Naive thymus-derived CD4-positive, alpha-beta T cell (primary cell): ENCODE results near the gene CCR3. TPM values are rescaled to one million over a fixed set of nuclear protein-coding genes. Genes with fewer than 3 reads are reported as not detected.
"Not testable (repeated sequence)": the region's sequence is repeated elsewhere in the genome, so short reads cannot be mapped to it uniquely, and the experiment has no call there.

Experiments
- ATAC-seq: fragments of 150-1000 bp; cut with Tn5 transposase; 2 replicates; pipeline ENCODE4 v1.10.0; 2021; ENCODE audit warnings: mild to moderate bottlenecking, moderate library complexity
- CTCF ChIA-PET: fragments of 350-600 bp; sonication (Branson Sonifier 250); formaldehyde crosslinking; loops from one replicate; lab custom pipeline; 2021; ENCODE audit warnings: antibody characterized with exemption; lab: Charles Lee
- POLR2A ChIA-PET: fragments of 350-600 bp; sonication (Branson Sonifier 250); formaldehyde crosslinking; loops from one replicate; lab custom pipeline; 2021; ENCODE audit warnings: antibody characterized with exemption, inconsistent platforms; lab: Charles Lee
- DNase-seq, 9 donors: peaks; one replicate each; pipeline versions ENCODE4 v3.0.0 to v3.0.0-alpha.2; 2020 to 2022; ENCODE audit warnings: mixed read lengths in 1 of 9
- H3K27ac ChIP-seq: one replicate; pipeline ENCODE4 v1.7.0; 2013; ENCODE audit warnings: mild to moderate bottlenecking, low read depth, low read length, moderate library complexity
- H3K27me3 ChIP-seq, 2 donors: one replicate each; pipeline ENCODE4 v1.7.0; 2013; ENCODE audit warnings: low read length in 2 of 2, mild to moderate bottlenecking in 2 of 2, moderate library complexity in 2 of 2; ENCODE audit not compliant: control insufficient read depth in 2 of 2, insufficient read depth in 2 of 2
- H3K36me3 ChIP-seq, 3 experiments: 1 replicate in 2 of 3; 2 replicates in 1 of 3; pipeline ENCODE4 v1.7.0; 2013; ENCODE audit warnings: low read length in 3 of 3, mild to moderate bottlenecking in 3 of 3, moderate library complexity in 1 of 3; ENCODE audit not compliant: insufficient read depth in 3 of 3, control insufficient read depth in 2 of 3
- H3K4me1 ChIP-seq, 2 donors: one replicate each; pipeline ENCODE4 v1.7.0; 2013; ENCODE audit warnings: low read length in 2 of 2, mild to moderate bottlenecking in 2 of 2, moderate library complexity in 1 of 2; ENCODE audit not compliant: control insufficient read depth in 2 of 2, insufficient read depth in 2 of 2
- H3K4me3 ChIP-seq: 2 replicates; pipeline ENCODE4 v1.7.0; 2013; ENCODE audit warnings: mild to moderate bottlenecking, low read length
- H3K9me3 ChIP-seq, 3 experiments: 1 replicate in 2 of 3; 2 replicates in 1 of 3; pipeline ENCODE4 v1.7.0; 2013; ENCODE audit warnings: low read length in 3 of 3; ENCODE audit not compliant: control insufficient read depth in 2 of 3
- H3K27ac Mint-ChIP-seq, 9 donors: one replicate each; pipeline ENCODE4 v1.8.0; 2020 to 2022; ENCODE audit warnings: mixed read lengths in 9 of 9, mild to moderate bottlenecking in 8 of 9, moderate library complexity in 5 of 9, inconsistent platforms in 2 of 9
- H3K27me3 Mint-ChIP-seq, 5 donors: one replicate each; pipeline ENCODE4 v1.8.0; 2021 to 2022; ENCODE audit warnings: mixed read lengths in 5 of 5, mild to moderate bottlenecking in 1 of 5
- H3K36me3 Mint-ChIP-seq, 5 donors: one replicate each; pipeline ENCODE4 v1.8.0; 2020 to 2022; ENCODE audit warnings: mixed read lengths in 5 of 5, mild to moderate bottlenecking in 3 of 5, inconsistent platforms in 1 of 5
- H3K4me1 Mint-ChIP-seq, 7 donors: one replicate each; pipeline ENCODE4 v1.8.0; 2020 to 2022; ENCODE audit warnings: mixed read lengths in 7 of 7, mild to moderate bottlenecking in 3 of 7, inconsistent platforms in 1 of 7
- H3K4me3 Mint-ChIP-seq, 10 donors: one replicate each; pipeline ENCODE4 v1.8.0; 2020 to 2022; ENCODE audit warnings: mild to moderate bottlenecking in 10 of 10, mixed read lengths in 10 of 10, moderate library complexity in 6 of 10, inconsistent platforms in 2 of 10
- H3K9me3 Mint-ChIP-seq, 11 donors: one replicate each; pipeline ENCODE4 v1.8.0; 2020 to 2022; ENCODE audit warnings: mixed read lengths in 11 of 11, mild to moderate bottlenecking in 4 of 11, inconsistent platforms in 1 of 11, moderate library complexity in 1 of 11
- intact Hi-C, 2 donors: fragments of 100-400 bp; cut with micrococcal nuclease; formaldehyde crosslinking; loops; one replicate each; pipeline ENCODE4 v1.15.1; 2023
- polyA plus RNA-seq, 2 donors: library from polyadenylated mRNA; unstranded; fragments of 300-500 nt; fragmentation: Illumina TruSeq; gene quantifications; one replicate each; pipeline ENCODE4 v1.2.3, GENCODE V29; 2021
- total RNA-seq, 6 experiments: library from RNA in 5 of 6; stranded (reverse) in 5 of 6; gene quantifications; 1 replicate in 5 of 6; 2 replicates in 1 of 6; pipeline ENCODE4 v1.2.3 and lab custom pipeline; 2021 to 2026

Gene CCR3
- total and polyA plus RNA-seq, 7 experiments from 2014 or later, result 0.17 to 7.4 (median 2.4) TPM; not detected in 4

DNA sequence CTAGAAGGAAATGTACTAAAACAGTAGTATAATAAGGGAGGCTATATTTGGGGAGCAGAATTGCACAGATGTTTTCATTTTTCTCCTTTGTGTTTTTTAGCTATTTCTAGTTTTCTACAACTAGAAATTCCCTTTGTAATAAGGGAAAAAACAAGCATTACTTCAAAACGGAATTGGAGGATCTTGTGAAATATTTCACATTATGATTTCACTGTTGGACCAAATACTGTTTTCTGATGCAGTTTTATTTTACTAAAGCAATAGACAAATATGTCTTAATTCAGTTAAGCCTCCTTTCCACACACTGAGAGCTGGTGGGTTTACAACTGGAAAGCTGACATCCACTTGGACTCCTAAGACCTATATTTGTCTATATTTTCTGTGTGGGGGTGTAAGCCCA lies 41.5 kb upstream of the CCR3 start:
- H3K9me3 ChIP-seq, result peaks cover 0 to 3% (median 0%) of the 10 kb centered on the region in 3 experiments
- ChIA-PET CTCF (interaction anchor here (0.6 kb wide), 1 partner anchor 115 kb away, joined by 3 read pairs; no protein-coding TSS in a partner anchor), POLR2A (no interaction called here)
- peaks cover 0 to 11% of the 10 kb centered on the region in 2 donors for H3K4me1 ChIP-seq
- H3K27ac ChIP-seq, result no peak overlapping the region
- Mint-ChIP-seq H3K4me3 (no peak overlapping the region), H3K27ac (no peak overlapping the region), H3K36me3 (peaks cover 0 to 43% (median 0%) of the 10 kb centered on the region in 5 donors), H3K4me1 (peaks cover 0 to 20% (median 0%) of the 10 kb centered on the region in 7 donors), H3K27me3 (peaks cover 0 to 13% (median 0%) of the 10 kb centered on the region in 5 donors), H3K9me3 (peaks cover 0 to 6% (median 1%) of the 10 kb centered on the region in 11 donors)
- intact Hi-C loops, result no loop called here
- no peak for ATAC-seq
- no peaks in the 10 kb centered on the region for H3K36me3 ChIP-seq
- no peak overlapping the region for H3K4me3 ChIP-seq
- no peaks in the 10 kb centered on the region for H3K27me3 ChIP-seq
- no peak for DNase-seq

DNA sequence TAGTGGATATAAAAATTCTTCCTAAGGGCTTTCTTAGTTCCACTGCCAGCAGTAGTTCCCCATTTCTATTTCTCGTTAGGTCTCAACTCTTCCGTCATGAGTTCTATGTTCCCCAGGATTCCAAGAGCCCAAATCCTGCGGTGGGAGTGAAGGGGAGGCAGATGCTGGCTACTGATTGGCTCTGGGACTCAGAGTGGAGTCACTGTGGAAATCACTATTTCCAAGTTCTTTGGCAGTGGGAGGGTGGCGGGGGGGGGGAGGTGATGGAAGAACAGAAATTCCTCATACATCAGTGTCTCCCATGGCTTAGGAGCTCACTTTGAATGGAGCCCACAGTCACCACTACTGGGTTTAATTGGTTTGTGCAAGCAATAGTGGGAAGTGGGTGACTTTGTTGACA lies 39.7 kb upstream of the CCR3 start:
- peaks cover 0 to 51% (median 0%) of the 10 kb centered on the region in 5 donors for H3K36me3 Mint-ChIP-seq
- peaks cover 0 to under 1% (median 0%) of the 10 kb centered on the region in 3 experiments for H3K9me3 ChIP-seq
- no peak overlapping the region for H3K27ac ChIP-seq
- no peak for DNase-seq
- ChIA-PET POLR2A (no interaction called here), CTCF (no interaction called here)
- H3K4me3 ChIP-seq, result no peak overlapping the region
- peaks cover 0 to 4% (median 0%) of the 10 kb centered on the region in 11 donors for H3K9me3 Mint-ChIP-seq
- H3K4me1 Mint-ChIP-seq, result peaks cover 0 to 38% (median 4%) of the 10 kb centered on the region in 7 donors
- no peak overlapping the region for H3K4me3 Mint-ChIP-seq
- intact Hi-C loops, result no loop called here
- peaks cover 0 to 14% (median 0%) of the 10 kb centered on the region in 5 donors for H3K27me3 Mint-ChIP-seq
- H3K4me1 ChIP-seq, result peaks cover 0 to 23% of the 10 kb centered on the region in 2 donors
- ATAC-seq, result no peak
- no peak overlapping the region for H3K27ac Mint-ChIP-seq
- H3K27me3 ChIP-seq, result no peaks in the 10 kb centered on the region
- no peaks in the 10 kb centered on the region for H3K36me3 ChIP-seq

DNA sequence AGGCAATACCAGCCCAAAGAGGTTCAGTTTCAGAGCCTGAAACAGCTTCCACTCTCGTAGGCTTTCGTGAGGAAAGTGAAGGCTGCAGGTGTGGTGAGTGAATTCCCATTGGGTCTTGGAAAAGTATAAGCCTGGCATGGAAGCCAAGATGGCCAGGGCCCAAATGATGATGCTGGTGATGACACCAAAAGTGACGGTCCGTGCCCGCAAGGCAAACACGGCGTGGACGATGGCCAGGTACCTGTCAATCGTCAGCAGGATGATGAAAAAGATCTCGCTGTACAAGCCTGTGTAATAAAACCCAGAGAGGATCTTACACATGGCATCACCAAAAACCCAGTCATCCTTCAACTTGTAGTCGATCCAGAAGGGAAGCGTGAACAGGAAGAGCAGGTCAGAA lies 38.6 kb upstream of the CCR3 start:
- ChIA-PET POLR2A (no interaction called here), CTCF (no interaction called here)
- Histone ChIP-seq H3K27ac (no peak overlapping the region), H3K36me3 (no peaks in the 10 kb centered on the region), H3K9me3 (no peaks in the 10 kb centered on the region), H3K27me3 (no peaks in the 10 kb centered on the region), H3K4me3 (no peak overlapping the region), H3K4me1 (peaks cover 9 to 35% of the 10 kb centered on the region in 2 donors)
- intact Hi-C loops, result no loop called here
- Mint-ChIP-seq H3K36me3 (peaks cover 0 to 54% (median 0%) of the 10 kb centered on the region in 5 donors), H3K27me3 (peaks cover 0 to 9% (median 0%) of the 10 kb centered on the region in 5 donors), H3K4me1 (peaks cover 8 to 49% (median 15%) of the 10 kb centered on the region in 7 donors), H3K4me3 (no peak overlapping the region), H3K27ac (no peak overlapping the region), H3K9me3 (no peaks in the 10 kb centered on the region)
- ATAC-seq (no peak), DNase-seq (no peak)

DNA sequence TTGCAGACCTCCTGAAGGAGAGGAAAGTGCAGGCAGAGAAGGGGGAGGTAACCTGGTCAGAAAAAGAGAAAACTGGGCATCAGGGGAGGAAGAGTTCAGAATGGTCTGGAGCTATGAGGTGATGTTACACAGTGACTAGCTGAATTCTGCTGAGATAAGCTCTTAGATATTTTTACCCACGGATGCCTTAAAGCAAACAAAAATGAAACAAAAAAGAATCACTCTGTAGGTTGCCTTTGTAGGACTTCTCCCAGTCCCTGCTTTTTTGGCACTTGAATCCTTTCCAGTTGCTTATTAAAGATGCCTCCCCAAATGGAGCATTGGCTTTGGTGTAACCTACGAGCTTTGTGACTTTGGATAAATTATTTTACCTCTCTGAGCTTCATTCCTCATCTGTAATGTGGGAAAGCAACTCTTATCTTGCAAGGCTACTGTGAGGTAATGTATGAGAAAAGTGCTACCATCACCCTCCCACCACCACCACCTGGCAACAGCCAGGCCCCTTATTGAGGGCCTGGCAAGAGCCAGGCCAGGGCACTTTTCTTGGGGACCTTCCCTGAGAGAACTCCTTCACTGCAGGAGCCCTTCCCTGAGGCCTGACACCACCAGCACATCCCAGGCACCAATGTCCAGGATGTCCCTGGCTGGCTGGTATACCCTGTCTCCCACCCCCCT lies 36.8 kb upstream of the CCR3 start:
- H3K27ac Mint-ChIP-seq, result peak overlapping the region in 1 of 9 donors; percentile 93
- H3K4me3 Mint-ChIP-seq, result peak overlapping the region in 2 of 10 donors; percentile 2 to 72
- ChIA-PET POLR2A (no interaction called here), CTCF (no interaction called here)
- peaks cover 8 to 65% (median 24%) of the 10 kb centered on the region in 7 donors for H3K4me1 Mint-ChIP-seq
- intact Hi-C loops, result no loop called here
- Histone ChIP-seq H3K4me1 (peaks cover 9 to 36% of the 10 kb centered on the region in 2 donors), H3K36me3 (no peaks in the 10 kb centered on the region), H3K4me3 (no peak overlapping the region), H3K27ac (no peak overlapping the region), H3K27me3 (no peaks in the 10 kb centered on the region), H3K9me3 (no peaks in the 10 kb centered on the region)
- peaks cover 0 to 50% (median 0%) of the 10 kb centered on the region in 5 donors for H3K36me3 Mint-ChIP-seq
- H3K27me3 Mint-ChIP-seq, result peaks cover 0 to 4% (median 0%) of the 10 kb centered on the region in 5 donors
- ATAC-seq, result no peak
- H3K9me3 Mint-ChIP-seq, result no peaks in the 10 kb centered on the region
- no peak for DNase-seq

DNA sequence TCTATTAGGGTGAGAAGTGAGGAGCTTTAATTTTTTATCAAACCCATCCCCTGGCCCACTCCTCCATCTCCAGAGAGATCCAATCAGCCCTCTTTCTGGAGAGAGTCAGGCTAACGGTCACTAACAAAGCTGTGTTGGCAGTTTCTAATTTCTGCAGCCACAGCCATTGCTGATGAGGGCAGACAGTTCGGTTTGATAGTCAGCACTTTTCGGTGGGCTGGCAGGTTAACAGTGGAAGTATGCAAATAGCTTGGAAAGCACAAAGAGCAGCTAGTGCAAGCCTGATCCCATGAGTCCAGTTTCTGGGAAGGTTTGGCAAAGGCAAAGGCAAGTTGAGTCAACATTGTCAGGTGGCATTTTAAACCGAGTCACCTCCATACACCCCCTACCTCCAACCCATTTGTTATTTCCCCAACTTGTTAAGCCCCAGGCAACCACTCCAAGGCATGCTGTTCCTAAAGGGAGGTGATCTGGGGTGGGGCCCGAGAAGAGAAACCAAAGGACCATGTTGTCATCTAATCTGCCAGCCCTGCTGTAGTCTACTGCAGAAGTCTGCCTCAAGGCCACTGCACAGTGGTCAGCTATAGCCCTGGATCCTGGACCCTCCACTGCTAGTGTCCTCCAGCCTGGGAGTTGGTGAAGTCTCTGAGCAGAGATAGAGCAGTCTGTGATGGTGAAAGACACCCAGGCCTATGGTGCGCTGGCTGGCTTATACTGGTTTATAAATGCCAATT lies 35.8 kb upstream of the CCR3 start:
- ChIA-PET CTCF (no interaction called here), POLR2A (interaction anchor here (0.6 kb wide), 1 partner anchor 274 kb away, joined by 3 read pairs; no protein-coding TSS in a partner anchor)
- no peak overlapping the region for H3K27ac ChIP-seq
- Mint-ChIP-seq H3K36me3 (peaks cover 0 to 45% (median 0%) of the 10 kb centered on the region in 5 donors), H3K4me1 (peaks cover 8 to 68% (median 24%) of the 10 kb centered on the region in 7 donors), H3K4me3 (peak overlapping the region in 1 of 10 donors; percentile 72), H3K27ac (peak overlapping the region in 1 of 9 donors; percentile 93), H3K9me3 (no peaks in the 10 kb centered on the region), H3K27me3 (peaks cover 0 to 2% (median 0%) of the 10 kb centered on the region in 5 donors)
- H3K4me3 ChIP-seq, result no peak overlapping the region
- no peaks in the 10 kb centered on the region for H3K27me3 ChIP-seq
- H3K36me3 ChIP-seq, result no peaks in the 10 kb centered on the region
- no peak for DNase-seq
- ATAC-seq, result no peak
- intact Hi-C loops, result no loop called here
- H3K4me1 ChIP-seq, result peaks cover 9 to 36% of the 10 kb centered on the region in 2 donors
- H3K9me3 ChIP-seq, result no peaks in the 10 kb centered on the region

DNA sequence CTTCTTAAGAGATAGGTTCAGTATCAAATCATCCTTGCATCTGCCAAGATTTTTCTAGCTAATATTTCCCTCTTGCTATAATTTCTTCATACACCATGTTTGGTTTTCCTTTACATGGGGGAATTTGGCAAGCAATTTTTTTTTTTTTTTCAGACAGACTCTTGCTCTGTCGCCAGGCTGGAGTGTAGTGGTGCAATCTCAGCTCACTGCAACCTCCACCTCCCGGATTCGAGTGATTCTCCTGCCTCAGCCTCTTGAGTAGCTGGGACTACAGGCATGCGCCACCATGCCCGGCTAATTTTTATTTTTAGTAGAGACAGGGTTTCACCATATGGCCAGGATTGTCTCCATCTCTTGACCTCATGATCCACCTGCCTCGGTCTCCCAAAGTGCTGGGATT lies 34.7 kb upstream of the CCR3 start:
- H3K27me3 Mint-ChIP-seq, H3K4me3 ChIP-seq, H3K9me3 Mint-ChIP-seq, H3K27ac ChIP-seq, intact Hi-C loops, H3K27me3 ChIP-seq, H3K36me3 ChIP-seq, H3K9me3 ChIP-seq, DNase-seq, CTCF ChIA-PET, ATAC-seq: not testable (repeated sequence)
- peak overlapping the region in 3 of 10 donors; percentile 21 to 72 (median 61) for H3K4me3 Mint-ChIP-seq
- peaks cover 0 to 41% (median 0%) of the 10 kb centered on the region in 5 donors for H3K36me3 Mint-ChIP-seq
- POLR2A ChIA-PET, result interaction anchor here (0.6 to 1.0 kb wide), 3 partner anchors 9 to 1015 kb away, joined by 3 read pairs; no protein-coding TSS in a partner anchor
- peaks cover 11 to 38% of the 10 kb centered on the region in 2 donors for H3K4me1 ChIP-seq
- peaks cover 8 to 68% (median 24%) of the 10 kb centered on the region in 7 donors for H3K4me1 Mint-ChIP-seq
- peak overlapping the region in 1 of 9 donors; percentile 93 for H3K27ac Mint-ChIP-seq
